NK-92 treated with Interleukin-12 subunit alpha and Interleukin-12 subunit beta, amount 100 ng/mL, for 24 hours (cell line): ENCODE data around the gene POLA2.

Source experiments
- DNase-seq: peaks from one replicate; lab custom pipeline; 2025; lab: John Stamatoyannopoulos, UW

The POLA2 gene

DNA sequence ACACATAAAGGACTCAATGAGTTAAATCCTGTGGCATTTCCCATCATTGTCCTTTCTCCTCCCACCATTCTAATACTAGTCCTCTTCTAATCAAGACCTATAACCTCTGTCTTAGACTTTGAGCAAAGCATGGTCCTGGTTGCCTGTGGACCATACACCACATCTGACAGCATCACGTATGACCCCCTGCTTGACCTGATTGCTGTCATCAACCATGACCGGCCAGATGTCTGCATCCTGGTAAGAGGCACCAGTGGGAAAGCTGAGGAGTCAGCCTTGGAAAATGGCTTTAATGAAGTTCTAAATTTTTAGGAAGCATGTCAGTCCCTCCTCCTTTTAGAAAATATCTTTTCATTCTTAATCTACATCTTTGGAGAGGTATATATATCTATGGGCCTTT is 25.8 kb downstream of the POLA2 start:
- no peak for DNase-seq

- DNase-seq = no peak
Observed at GRCh38 chr11:65288706-65289536, 27.2 kb downstream of the POLA2 start.

- no peak for DNase-seq
Observed at GRCh38 chr11:65290448-65291165, 28.8 kb downstream of the POLA2 start.

DNA sequence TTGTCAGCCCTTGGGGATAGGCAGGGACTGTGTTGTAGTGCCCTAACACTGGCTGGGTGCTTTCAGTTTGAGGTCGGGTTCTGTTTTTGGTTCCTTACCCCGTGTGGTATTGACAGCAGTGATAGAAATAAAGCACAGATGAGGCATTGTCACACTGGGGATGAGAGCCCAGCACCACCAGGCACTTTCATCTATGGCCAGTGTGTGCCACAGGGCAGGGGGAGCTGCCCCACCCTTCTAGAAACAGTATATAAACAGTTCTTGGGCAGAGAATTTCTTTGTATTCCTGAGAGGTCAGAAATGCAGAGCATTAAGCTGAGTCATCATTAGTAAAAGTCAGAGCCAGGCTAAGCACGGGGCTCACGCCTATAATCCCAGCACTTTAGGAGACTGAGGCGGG is 29.9 kb downstream of the POLA2 start:
- DNase-seq = no peak

DNA sequence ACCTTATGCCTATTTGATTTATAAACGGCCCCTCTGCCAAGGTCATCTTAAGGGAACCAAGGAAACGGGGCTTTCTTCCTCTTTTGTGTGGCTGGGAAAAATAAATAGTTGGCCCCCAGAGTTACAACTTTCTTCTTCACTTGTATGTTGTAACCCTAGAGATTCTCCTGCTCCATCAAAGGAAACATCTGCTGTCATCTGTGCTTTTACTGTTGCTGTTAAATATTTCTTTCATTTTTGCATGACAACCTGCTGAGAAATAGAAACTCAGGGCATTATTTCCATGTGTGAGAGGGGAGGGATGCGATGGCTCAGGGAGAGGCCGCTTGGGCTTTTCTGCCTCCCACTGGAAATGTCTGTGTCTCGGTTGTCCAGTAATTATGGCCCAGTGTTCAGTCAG is 31.1 kb downstream of the POLA2 start:
- no peak for DNase-seq

- DNase-seq = no peak
Observed at GRCh38 chr11:65293909-65294381, 32.2 kb downstream of the POLA2 start.

GRCh38 chr11:65295001-65295400 is 33.2 kb downstream of the POLA2 start:
- no peak for DNase-seq

DNA sequence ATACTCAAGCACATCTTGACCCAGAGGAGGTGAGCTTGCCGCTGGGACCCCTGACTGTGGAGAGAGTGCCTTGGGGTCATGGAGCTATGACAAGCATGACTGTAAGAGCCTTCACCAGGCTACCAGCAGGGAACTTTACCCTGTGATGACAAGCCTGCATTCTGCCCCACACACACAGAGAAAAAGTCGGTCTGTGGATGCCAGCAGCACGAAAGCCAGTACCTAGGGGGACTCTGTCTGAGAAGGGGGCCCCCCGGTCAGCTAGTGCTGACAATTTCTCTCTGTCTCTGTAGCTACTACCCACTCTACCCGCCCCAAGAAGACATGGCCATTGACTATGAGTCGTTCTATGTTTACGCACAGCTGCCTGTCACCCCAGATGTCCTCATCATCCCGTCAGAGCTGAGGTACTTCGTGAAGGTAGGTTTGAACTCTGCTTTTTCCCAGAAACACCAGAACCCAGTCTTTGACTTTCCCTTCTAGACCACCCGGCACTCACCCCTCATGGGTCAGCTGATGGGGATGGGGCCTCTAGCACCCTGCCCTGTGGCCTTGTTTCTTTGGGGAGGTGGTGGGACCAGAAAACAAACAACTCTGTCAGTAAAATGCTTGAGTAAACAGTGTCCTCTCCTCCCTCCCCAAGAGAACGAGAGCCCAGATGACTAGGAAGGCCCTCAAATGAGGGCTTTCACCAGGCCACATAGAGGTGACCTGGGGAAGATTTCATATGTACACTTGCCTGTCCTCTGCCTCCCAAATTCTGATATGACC is 34.0 kb downstream of the POLA2 start:
- no peak for DNase-seq

GRCh38 chr11:65297026-65297672 is 35.4 kb downstream of the POLA2 start:
- DNase-seq = no peak

DNA sequence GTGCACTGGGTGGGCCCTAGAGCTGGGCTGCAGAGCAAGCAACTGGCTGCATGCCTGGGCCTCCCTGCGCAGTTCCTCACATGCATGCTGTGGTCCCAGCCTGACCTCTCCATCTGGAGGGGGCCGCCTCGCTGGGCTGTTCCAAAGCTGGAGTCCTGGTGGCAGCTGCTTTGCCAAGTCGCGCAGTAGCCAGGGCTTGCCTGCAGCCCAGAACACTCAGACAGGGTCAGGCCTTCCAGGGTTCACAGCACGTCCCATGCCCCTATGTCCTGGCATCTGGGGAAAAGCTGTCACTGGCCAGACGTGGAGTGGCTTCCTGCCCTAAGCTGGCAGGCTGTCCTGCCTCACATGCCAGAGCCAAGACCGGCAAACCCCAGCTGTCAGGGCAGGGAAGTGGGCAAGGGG is 36.4 kb downstream of the POLA2 start:
- DNase-seq = no peak

DNA sequence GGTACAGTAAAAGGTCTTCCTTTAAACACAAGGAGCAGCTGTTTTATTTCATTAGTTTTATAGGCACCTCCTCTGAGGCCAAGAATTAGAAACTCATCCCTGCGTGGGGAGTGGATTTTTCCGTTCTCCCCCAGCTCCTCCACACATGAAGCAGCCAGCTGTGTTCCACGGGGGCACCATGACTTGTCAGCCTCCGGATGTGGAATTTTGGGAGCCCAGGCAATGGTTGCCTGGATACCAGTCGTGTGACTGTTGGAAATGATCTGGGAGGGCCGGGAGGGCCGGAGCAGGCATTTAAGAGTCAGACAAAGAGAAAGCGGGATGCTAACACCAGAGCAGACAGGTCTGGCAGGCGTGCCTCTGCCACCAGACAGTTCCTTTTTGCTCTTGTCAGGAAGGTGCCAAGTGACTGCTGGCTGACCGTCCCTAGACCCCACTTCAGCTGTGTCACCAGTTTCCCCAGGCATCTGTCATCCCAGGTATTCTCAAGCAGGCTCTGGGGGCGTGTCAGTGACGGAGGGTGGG is 37.0 kb downstream of the POLA2 start:
- DNase-seq = no peak

- no peak for DNase-seq
Observed at GRCh38 chr11:65300621-65301275, 39.0 kb downstream of the POLA2 start.

DNA sequence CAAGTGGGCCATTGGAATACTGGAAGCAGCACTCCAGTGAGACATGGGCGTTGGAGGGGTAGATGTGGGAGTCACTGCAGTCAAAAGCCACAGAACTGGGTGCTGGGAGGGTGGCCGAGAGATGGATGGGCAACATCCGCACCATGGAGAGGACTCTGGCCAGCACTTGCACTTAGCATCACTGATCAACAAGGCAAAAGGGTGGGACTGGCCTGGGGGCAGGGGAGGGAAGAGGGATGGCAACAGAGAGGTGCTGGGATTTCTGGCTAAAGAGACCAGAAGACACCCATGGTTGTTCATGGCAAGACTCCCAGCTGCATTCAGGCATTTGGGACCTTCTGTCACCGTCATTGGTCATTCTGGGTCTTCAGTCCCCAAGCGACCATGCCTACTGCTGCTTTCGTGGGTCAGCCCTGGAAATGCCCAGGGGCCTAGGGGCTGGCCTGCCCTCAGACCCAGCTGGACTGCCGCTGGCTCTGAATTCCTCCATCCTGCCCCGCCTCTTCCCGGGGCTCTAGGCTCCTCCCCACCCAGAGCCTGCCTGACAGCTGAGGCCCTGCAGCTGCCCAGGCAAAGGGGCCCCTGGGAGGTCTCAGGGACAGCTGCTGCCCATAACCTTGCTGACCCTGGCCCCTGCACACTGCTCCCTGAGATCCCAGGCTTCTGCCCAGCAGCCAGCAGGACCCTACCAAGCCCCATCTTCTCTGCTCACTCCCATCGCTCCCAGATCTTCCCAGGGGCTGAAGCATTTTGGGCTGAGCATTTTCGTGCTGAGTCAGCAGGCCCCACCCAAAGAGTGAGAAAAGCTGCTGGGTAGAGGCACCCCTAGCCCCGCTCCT is 39.9 kb downstream of the POLA2 start:
- DNase-seq = no peak

GRCh38 chr11:65303555-65303954 is 41.8 kb downstream of the POLA2 start:
- DNase-seq = no peak

DNA sequence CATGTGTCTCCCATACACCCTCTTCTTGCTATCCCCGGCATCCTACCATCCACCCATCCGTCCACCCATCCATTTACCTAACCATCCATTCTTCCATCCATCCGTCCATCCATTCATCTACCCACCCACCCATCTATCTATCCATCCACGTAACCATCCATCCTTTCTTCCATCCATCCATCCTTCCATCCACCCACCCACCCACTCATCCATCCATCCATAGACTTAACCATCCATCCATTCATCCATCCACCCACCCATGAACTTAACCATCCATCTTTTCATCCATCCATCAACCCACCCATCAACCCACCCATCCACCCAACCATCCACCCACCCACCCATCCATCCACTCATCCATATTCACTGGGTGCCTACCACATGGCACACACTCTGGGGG is 42.3 kb downstream of the POLA2 start:
- DNase-seq = no peak

GRCh38 chr11:65304613-65305012 is 42.9 kb downstream of the POLA2 start:
- no peak for DNase-seq

DNA sequence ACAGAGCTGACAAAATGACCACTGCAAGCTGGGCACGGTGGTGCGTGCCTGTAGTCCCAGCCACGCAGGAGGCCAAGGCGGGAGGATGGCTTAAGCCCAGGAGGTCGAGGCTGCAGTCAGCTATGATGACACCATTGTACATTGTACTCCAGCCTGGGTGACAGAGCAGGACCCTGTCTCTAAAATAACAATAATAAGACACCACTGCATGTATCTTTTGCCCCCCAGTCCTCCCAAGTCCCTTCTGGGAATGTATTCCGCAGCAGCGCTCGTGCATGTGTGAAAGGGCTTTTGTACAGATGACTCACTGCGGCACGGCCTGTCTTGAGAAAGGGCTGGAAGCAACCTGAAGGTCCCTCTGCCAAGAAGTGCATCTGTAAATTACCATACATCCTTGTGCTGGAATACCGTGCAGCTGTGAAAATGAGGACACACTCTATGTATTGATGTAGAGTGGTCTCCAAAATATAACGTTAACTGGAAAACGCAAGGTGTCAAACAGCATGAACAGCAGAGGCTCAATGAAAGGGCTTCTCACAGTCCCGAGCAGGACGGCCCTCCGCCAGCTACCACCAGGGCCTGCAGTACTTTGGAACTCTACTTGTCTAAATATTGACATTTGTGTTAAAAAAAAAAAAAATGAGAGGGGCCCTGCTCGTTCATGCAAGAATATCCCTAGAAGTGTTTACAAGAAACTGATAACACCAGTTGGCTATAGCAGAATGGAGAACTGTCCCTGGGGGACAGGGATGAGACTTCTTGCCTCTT is 43.9 kb downstream of the POLA2 start:
- DNase-seq = no peak

DNA sequence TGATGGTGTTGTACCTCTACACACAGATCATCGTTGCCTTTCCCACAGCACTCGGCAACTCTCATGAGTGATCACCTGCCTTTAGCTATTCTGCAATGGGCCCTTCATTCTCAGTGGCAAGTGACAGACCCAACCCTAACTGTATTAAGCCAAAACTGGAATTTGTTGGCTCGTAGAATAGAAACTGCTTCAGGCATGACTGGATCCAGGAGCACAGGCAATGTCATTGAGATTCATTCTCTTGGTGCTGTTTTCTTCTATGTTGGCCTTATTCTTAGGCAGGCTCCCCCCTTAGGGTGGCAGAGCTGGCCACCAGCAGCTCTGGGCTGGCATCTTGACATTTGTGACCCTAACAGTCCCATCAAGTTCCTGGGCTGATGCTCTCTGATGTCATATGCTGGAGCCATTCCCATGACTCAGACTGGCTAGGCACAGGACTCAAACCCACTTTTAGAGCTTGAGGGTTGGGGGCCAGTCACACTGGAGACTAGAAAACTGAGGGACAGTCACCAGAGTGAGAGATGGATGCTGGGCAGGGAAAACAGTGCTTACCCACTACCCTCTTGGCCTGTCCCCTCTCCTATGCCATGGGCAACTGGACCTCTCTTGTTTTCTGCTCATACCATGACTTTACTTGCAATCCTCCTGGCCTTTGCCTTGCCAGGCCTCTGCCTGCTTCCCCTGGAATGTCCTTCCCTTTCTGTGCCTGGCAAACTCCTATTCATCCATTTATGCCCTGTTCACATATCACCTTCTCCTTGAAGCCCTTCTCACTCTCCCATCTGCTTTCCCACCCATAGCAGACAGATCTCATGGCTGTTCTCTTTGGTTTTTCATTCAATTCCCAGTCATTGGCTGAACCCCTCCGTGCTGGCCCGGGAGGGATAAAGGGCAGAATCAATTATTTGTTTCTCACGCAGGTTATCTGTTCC is 45.8 kb downstream of the POLA2 start:
- no peak for DNase-seq
